H9 (cell line): ENCODE data around the gene MISP3. TPM values are rescaled to one million over a fixed set of nuclear protein-coding genes. Genes with fewer than 3 reads are reported as not detected.

Source experiments
- DNase-seq: peaks from one replicate; pipeline ENCODE4 v3.0.0-alpha.2; 2017
- H2AFZ ChIP-seq: one replicate; pipeline ENCODE4 v1.6.1; 2013; ENCODE audit warnings: mild to moderate bottlenecking, low read length, control low read depth, moderate library complexity
- H2AK5ac ChIP-seq: 2 replicates; pipeline ENCODE4 v1.6.1; 2013; ENCODE audit warnings: low read length, control low read depth, mixed read lengths; ENCODE audit not compliant: insufficient read length
- H2BK120ac ChIP-seq: one replicate; pipeline ENCODE4 v1.6.1; 2013; ENCODE audit warnings: low read depth, mild to moderate bottlenecking, low read length, control low read depth, inconsistent platforms; ENCODE audit not compliant: poor library complexity, severe bottlenecking
- H2BK12ac ChIP-seq: 2 replicates; pipeline ENCODE4 v1.6.1; 2013; ENCODE audit warnings: low read length, control low read depth, mixed read lengths, low read depth; ENCODE audit not compliant: insufficient read length
- H2BK15ac ChIP-seq: 2 replicates; pipeline ENCODE4 v1.6.1; 2013; ENCODE audit warnings: low read depth, low read length, control low read depth
- H2BK20ac ChIP-seq: one replicate; pipeline ENCODE4 v1.6.1; 2013; ENCODE audit warnings: low read depth, mild to moderate bottlenecking, low read length, control low read depth, inconsistent platforms; ENCODE audit not compliant: poor library complexity, severe bottlenecking
- H2BK5ac ChIP-seq: 2 replicates; pipeline ENCODE4 v1.6.1; 2013; ENCODE audit warnings: low read length, control low read depth, mixed read lengths; ENCODE audit not compliant: insufficient read length
- H3K14ac ChIP-seq: 2 replicates; pipeline ENCODE4 v1.6.1; 2013; ENCODE audit warnings: low read length, control low read depth; ENCODE audit not compliant: insufficient read depth
- H3K18ac ChIP-seq: 2 replicates; pipeline ENCODE4 v1.6.1; 2013; ENCODE audit warnings: low read depth, mild to moderate bottlenecking, mixed read lengths, low read length, control low read depth; ENCODE audit not compliant: insufficient read length
- H3K23ac ChIP-seq: 2 replicates; pipeline ENCODE4 v1.6.1; 2013; ENCODE audit warnings: low read length, control low read depth, mixed read lengths, low read depth; ENCODE audit not compliant: insufficient read length
- H3K23me2 ChIP-seq: 2 replicates; pipeline ENCODE4 v1.6.1; 2013; ENCODE audit warnings: low read depth, mild to moderate bottlenecking, mixed read lengths, low read length, control low read depth; ENCODE audit not compliant: insufficient read length, poor library complexity, severe bottlenecking
- H3K27ac ChIP-seq: 2 replicates; pipeline ENCODE4 v1.5.1; 2013; ENCODE audit warnings: low read length, control low read depth, mixed read lengths, low read depth; ENCODE audit not compliant: insufficient read length
- H3K27me3 ChIP-seq: 2 replicates; pipeline ENCODE4 v1.6.1; 2013; ENCODE audit warnings: low read length, control low read depth, inconsistent platforms; ENCODE audit not compliant: insufficient read depth
- H3K4ac ChIP-seq: 2 replicates; pipeline ENCODE4 v1.6.1; 2013; ENCODE audit warnings: low read depth, mild to moderate bottlenecking, control low read depth, inconsistent platforms, low read length, moderate library complexity
- H3K4me1 ChIP-seq: 2 replicates; pipeline ENCODE4 v1.6.1; 2013; ENCODE audit warnings: low read length, control low read depth, inconsistent platforms; ENCODE audit not compliant: insufficient read depth
- H3K4me2 ChIP-seq: 2 replicates; pipeline ENCODE4 v1.6.1; 2013; ENCODE audit warnings: low read length, control low read depth, mixed read lengths; ENCODE audit not compliant: insufficient read length, insufficient read depth
- H3K56ac ChIP-seq: 2 replicates; pipeline ENCODE4 v1.6.1; 2013; ENCODE audit warnings: low read depth, mild to moderate bottlenecking, mixed read lengths, low read length, control low read depth; ENCODE audit not compliant: insufficient read length
- H3K79me1 ChIP-seq: 2 replicates; pipeline ENCODE4 v1.6.1; 2013; ENCODE audit warnings: low read depth, mild to moderate bottlenecking, moderate library complexity, low read length, control low read depth, inconsistent platforms; ENCODE audit not compliant: insufficient read depth, poor library complexity, severe bottlenecking
- H3K79me2 ChIP-seq: 2 replicates; pipeline ENCODE4 v1.6.1; 2013; ENCODE audit warnings: low read length, control low read depth, inconsistent platforms; ENCODE audit not compliant: insufficient read depth
- H3K9ac ChIP-seq: 2 replicates; pipeline ENCODE4 v1.6.1; 2013; ENCODE audit warnings: low read length, control low read depth, mixed read lengths; ENCODE audit not compliant: insufficient read length; ENCODE audit errors: extremely low read depth
- H3K9me3 ChIP-seq: one replicate; pipeline ENCODE4 v1.6.1; 2013; ENCODE audit warnings: low read depth, low read length, inconsistent platforms; ENCODE audit not compliant: control insufficient read depth
- H3T11ph ChIP-seq: one replicate; pipeline ENCODE4 v1.6.1; 2013; ENCODE audit warnings: mild to moderate bottlenecking, low read length, control low read depth, inconsistent platforms
- H4K20me1 ChIP-seq: one replicate; pipeline ENCODE4 v1.6.1; 2013; ENCODE audit not compliant: control insufficient read depth, insufficient read length, insufficient read depth
- H4K5ac ChIP-seq: 2 replicates; pipeline ENCODE4 v1.6.1; 2013; ENCODE audit warnings: low read depth, mild to moderate bottlenecking, mixed read lengths, low read length, control low read depth; ENCODE audit not compliant: insufficient read length
- H4K8ac ChIP-seq: replicated peaks from 2 replicates; pipeline ENCODE4 v1.6.1; 2013; ENCODE audit warnings: low read length, control low read depth, mixed read lengths, low read depth; ENCODE audit not compliant: insufficient read length
- H4K91ac ChIP-seq: 2 replicates; pipeline ENCODE4 v1.6.1; 2013; ENCODE audit warnings: low read depth, mild to moderate bottlenecking, moderate library complexity, mixed read lengths, low read length, control low read depth; ENCODE audit not compliant: insufficient read length
- H3K27ac Mint-ChIP-seq, 3 experiments: 2 replicates in 2 of 3; 3 replicates in 1 of 3; pipeline ENCODE4 v1.8.0; 2020 to 2021; ENCODE audit warnings: mixed read lengths in 3 of 3, mild to moderate bottlenecking in 1 of 3, moderate library complexity in 1 of 3
- H3K27me3 Mint-ChIP-seq: 2 replicates; pipeline ENCODE4 v1.8.0; 2021; ENCODE audit warnings: low read depth, mild to moderate bottlenecking, moderate library complexity, mixed read lengths
- H3K36me3 Mint-ChIP-seq, 3 experiments: 2 replicates in 2 of 3; 3 replicates in 1 of 3; pipeline ENCODE4 v1.8.0; 2020 to 2021; ENCODE audit warnings: low read depth in 3 of 3, mixed read lengths in 3 of 3; ENCODE audit not compliant: insufficient read depth in 1 of 3
- H3K4me1 Mint-ChIP-seq, 2 experiments: 2 replicates each; pipeline ENCODE4 v1.8.0; 2020; ENCODE audit warnings: mixed read lengths in 2 of 2
- H3K4me3 Mint-ChIP-seq, 2 experiments: 2 replicates in 1 of 2; 3 replicates in 1 of 2; pipeline ENCODE4 v1.8.0; 2020 to 2021; ENCODE audit warnings: mild to moderate bottlenecking in 2 of 2, mixed read lengths in 2 of 2, moderate library complexity in 1 of 2
- H3K9me3 Mint-ChIP-seq, 2 experiments: 2 replicates in 1 of 2; 3 replicates in 1 of 2; pipeline ENCODE4 v1.8.0; 2020; ENCODE audit warnings: mild to moderate bottlenecking in 2 of 2, mixed read lengths in 2 of 2, moderate library complexity in 1 of 2
- WGBS: extraction: QIAGEN DNeasy Blood & Tissue Kit; methylation state at CpG from one replicate; pipeline ENCODE4 v1.1.7; 2013; ENCODE audit warnings: missing lambda C conversion rate, low lambda C conversion rate, mixed read lengths; ENCODE audit not compliant: insufficient read length; ENCODE audit errors: extremely low coverage; 5-methylcytosine and 5-hydroxymethylcytosine counted together
- total RNA-seq: library from RNA; stranded (reverse); gene quantifications from 2 replicates; pipeline ENCODE4 v1.2.1, GENCODE V29; 2021
- TF ChIP-seq, protein P1 (sequence below): fragments of 200-600 bp; sonication (generic); conservative IDR thresholded peaks from 3 replicates; pipeline ENCODE4 v1.8.0; 2021; ENCODE audit warnings: antibody characterized with exemption, mild to moderate bottlenecking

The MISP3 gene
- total RNA-seq, 1 experiment from 2014 or later = 0.26 TPM

DNA sequence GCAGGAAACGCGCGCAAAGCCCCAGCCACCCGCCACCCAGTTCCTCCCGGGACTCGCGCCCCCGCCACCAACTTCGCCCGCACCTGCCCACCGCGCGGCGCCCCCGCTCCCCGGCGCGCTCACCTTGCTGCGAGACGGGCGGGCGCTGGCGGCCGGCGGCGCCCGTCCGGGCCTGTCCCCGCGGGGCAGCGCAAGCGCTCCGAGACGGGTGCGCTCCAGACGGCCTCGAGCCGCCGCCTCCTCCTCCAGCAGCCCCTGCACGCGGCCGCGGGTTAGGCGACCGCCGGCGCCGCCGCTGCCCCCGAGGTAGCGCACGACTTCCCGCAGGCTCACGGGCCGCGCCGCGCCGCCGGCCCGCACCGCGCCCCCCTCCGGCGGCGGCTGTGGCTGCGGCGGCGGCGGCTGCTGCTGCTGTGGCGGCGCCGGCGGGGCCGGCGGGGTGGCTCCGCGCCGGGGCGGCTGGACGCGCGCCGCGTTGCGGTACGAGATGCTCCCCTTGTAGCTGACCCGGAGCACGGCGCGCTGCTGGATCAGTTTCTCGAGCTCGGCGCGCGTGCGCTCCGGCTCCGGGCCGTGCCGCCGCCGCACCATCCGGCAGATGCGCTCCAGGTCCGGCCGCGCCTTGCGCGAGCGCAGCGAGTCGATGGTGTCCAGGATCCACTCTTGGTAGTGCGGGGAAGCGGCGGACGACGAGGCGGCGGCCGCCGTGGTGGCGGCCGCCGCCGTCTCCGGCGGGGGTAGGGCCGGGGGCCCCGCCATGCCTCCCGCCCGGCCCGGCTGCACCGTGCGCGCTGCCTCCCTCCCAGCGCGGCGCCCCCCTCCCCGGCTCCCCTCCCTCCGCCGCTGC is 17.3 kb downstream of the MISP3 start:
- no peak overlapping the region for H3K9ac ChIP-seq
- peaks cover 17 to 36% (median 29%) of the 10 kb centered on the region in 3 experiments for H3K36me3 Mint-ChIP-seq
- no peak overlapping the region for H2BK20ac ChIP-seq
- peaks cover 13 to 15% of the 10 kb centered on the region in 2 experiments for H3K9me3 Mint-ChIP-seq
- no peak overlapping the region for H2AK5ac ChIP-seq
- no peak overlapping the region for H2BK120ac ChIP-seq
- H2BK5ac ChIP-seq = no peak overlapping the region
- no peak overlapping the region for H3K56ac ChIP-seq
- H3K4me1 Mint-ChIP-seq = peaks cover 12% of the 10 kb centered on the region in 2 experiments
- no peak overlapping the region for H3K23ac ChIP-seq
- H3K79me2 ChIP-seq = no peaks in the 10 kb centered on the region
- no peak overlapping the region for H3K4ac ChIP-seq
- no peak overlapping the region for H3K27ac ChIP-seq
- no peaks in the 10 kb centered on the region for H3K27me3 ChIP-seq
- no peak for DNase-seq
- TF ChIP-seq, protein P1, sequence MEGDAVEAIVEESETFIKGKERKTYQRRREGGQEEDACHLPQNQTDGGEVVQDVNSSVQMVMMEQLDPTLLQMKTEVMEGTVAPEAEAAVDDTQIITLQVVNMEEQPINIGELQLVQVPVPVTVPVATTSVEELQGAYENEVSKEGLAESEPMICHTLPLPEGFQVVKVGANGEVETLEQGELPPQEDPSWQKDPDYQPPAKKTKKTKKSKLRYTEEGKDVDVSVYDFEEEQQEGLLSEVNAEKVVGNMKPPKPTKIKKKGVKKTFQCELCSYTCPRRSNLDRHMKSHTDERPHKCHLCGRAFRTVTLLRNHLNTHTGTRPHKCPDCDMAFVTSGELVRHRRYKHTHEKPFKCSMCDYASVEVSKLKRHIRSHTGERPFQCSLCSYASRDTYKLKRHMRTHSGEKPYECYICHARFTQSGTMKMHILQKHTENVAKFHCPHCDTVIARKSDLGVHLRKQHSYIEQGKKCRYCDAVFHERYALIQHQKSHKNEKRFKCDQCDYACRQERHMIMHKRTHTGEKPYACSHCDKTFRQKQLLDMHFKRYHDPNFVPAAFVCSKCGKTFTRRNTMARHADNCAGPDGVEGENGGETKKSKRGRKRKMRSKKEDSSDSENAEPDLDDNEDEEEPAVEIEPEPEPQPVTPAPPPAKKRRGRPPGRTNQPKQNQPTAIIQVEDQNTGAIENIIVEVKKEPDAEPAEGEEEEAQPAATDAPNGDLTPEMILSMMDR = peak; percentile 12; the same call in 1 of the 3 replicates
- no peaks in the 10 kb centered on the region for H3K4me1 ChIP-seq
- no peak overlapping the region for H3K18ac ChIP-seq
- H3K9me3 ChIP-seq = peaks cover 6% of the 10 kb centered on the region
- no peak overlapping the region for H2AFZ ChIP-seq
- peak overlapping the region; percentile 56 for H3K4me2 ChIP-seq
- no peak overlapping the region for H3K14ac ChIP-seq
- H2BK12ac ChIP-seq = no peak overlapping the region
- no peak overlapping the region for H2BK15ac ChIP-seq
- no peaks in the 10 kb centered on the region for H3K79me1 ChIP-seq
- H3K27ac Mint-ChIP-seq = no peak overlapping the region; a peak in 1 of 7 replicates
- no peak overlapping the region for H3T11ph ChIP-seq
- no CpG with 5 or more reads among the region's 142 CpGs for WGBS
- no peak overlapping the region for H4K5ac ChIP-seq
- peaks cover 21% of the 10 kb centered on the region for H3K27me3 Mint-ChIP-seq
- no peak overlapping the region for H4K91ac ChIP-seq
- H3K23me2 ChIP-seq = peaks cover 8% of the 10 kb centered on the region
- peak overlapping the region; percentile 78 to 87 for H3K4me3 Mint-ChIP-seq
- no peaks in the 10 kb centered on the region for H4K20me1 ChIP-seq
- no peak overlapping the region for H4K8ac ChIP-seq
